ENCODE results near the gene SPPL2A. TPM values are rescaled to one million over a fixed set of nuclear protein-coding genes. Genes with fewer than 3 reads are reported as not detected.
"Not testable (repeated sequence)": the region's sequence is repeated elsewhere in the genome, so short reads cannot be mapped to it uniquely, and the experiment has no call there.

The SPPL2A gene
- total and polyA plus RNA-seq, 10 donors, result 18.0 to 425 (median 113) TPM

- TF ChIP-seq POLR2AphosphoS5 (IDR thresholded peaks at IDR 0.05) (no peak), CTCF (IDR thresholded peaks at IDR 0.05 in 8 of 11, conservative IDR thresholded peaks at IDR 0.05 in 3 of 11) (no peak), POLR2A (IDR thresholded peaks at IDR 0.05) (no peak)
- Histone ChIP-seq H3K27me3 (replicated peaks in 1 of 7) (no peaks in the 10 kb centered on the region), H3K4me3 (no peak overlapping the region), H3K27ac (no peak overlapping the region), H3K4me1 (no peaks in the 10 kb centered on the region), H3K36me3 (no peaks in the 10 kb centered on the region), H3K9me3 (no peaks in the 10 kb centered on the region)
- 92 to 99% (median 98%) methylated on average over 10 of the region's 10 CpGs for WGBS, 5 donors
- DNase-seq, result no peak
- intact Hi-C loops (cut with DNase I; ENCODE audit: low total_unique reads), result no loop called here
Measured at GRCh38 chr15:50813089-50813488, 47.6 kb upstream of the SPPL2A start.

GRCh38 chr15:50812181-50812506 is 46.6 kb upstream of the SPPL2A start:
- H3K36me3 ChIP-seq; H3K27me3 ChIP-seq (replicated peaks in 1 of 7); H3K4me3 ChIP-seq; H3K4me1 ChIP-seq; DNase-seq; H3K27ac ChIP-seq; H3K9me3 ChIP-seq; intact Hi-C loops (cut with DNase I; ENCODE audit: low total_unique reads): not testable (repeated sequence)
- WGBS, 5 donors, result 87 to 98% (median 96%) methylated on average over 6 to 15 of the region's 15 CpGs

GRCh38 chr15:50811461-50812180 is 46.1 kb upstream of the SPPL2A start:
- H3K27me3 ChIP-seq (replicated peaks in 1 of 7); H3K9me3 ChIP-seq; H3K36me3 ChIP-seq; H3K27ac ChIP-seq; intact Hi-C loops (cut with DNase I; ENCODE audit: low total_unique reads); H3K4me1 ChIP-seq; DNase-seq; H3K4me3 ChIP-seq: not testable (repeated sequence)
- 91 to 97% (median 94%) methylated on average over 9 to 30 of the region's 30 CpGs for WGBS, 5 donors

GRCh38 chr15:50810128-50810527 is 44.6 kb upstream of the SPPL2A start:
- DNase-seq, result no peak
- TF ChIP-seq POLR2A (IDR thresholded peaks at IDR 0.05) (no peak), POLR2AphosphoS5 (IDR thresholded peaks at IDR 0.05) (no peak)
- Histone ChIP-seq H3K4me1 (no peaks in the 10 kb centered on the region), H3K4me3 (no peak overlapping the region), H3K27ac (no peak overlapping the region), H3K27me3 (replicated peaks in 1 of 7) (no peaks in the 10 kb centered on the region), H3K9me3 (no peaks in the 10 kb centered on the region), H3K36me3 (no peaks in the 10 kb centered on the region)
- 49 to 85% (median 75%) methylated on average over 1 of the region's 1 CpG for WGBS, 5 donors
- intact Hi-C loops (cut with DNase I; ENCODE audit: low total_unique reads), result no loop called here

GRCh38 chr15:50808728-50809127 is 43.2 kb upstream of the SPPL2A start:
- no peak overlapping the region for H3K4me3 ChIP-seq
- no peak for DNase-seq
- H3K27ac ChIP-seq, result no peak overlapping the region
- no peaks in the 10 kb centered on the region for H3K36me3 ChIP-seq
- no peaks in the 10 kb centered on the region for H3K4me1 ChIP-seq
- H3K9me3 ChIP-seq, result no peaks in the 10 kb centered on the region
- intact Hi-C loops (cut with DNase I; ENCODE audit: low total_unique reads), result no loop called here
- H3K27me3 ChIP-seq (replicated peaks in 1 of 7), result no peaks in the 10 kb centered on the region
- 70 to 95% (median 82%) methylated on average over 5 of the region's 5 CpGs for WGBS, 5 donors
- no peak for TF ChIP-seq CTCF (IDR thresholded peaks at IDR 0.05 in 8 of 11, conservative IDR thresholded peaks at IDR 0.05 in 3 of 11)
- no peak for TF ChIP-seq POLR2AphosphoS5 (IDR thresholded peaks at IDR 0.05)
- no peak for TF ChIP-seq POLR2A (IDR thresholded peaks at IDR 0.05)

Data from spleen (tissue), 11 donors.